Activated T-helper 1 cell treated with anti-CD3 and anti-CD28 coated beads, Interleukin-12 subunit alpha, Interleukin-12 subunit beta, Interleukin-2, Interleukin-4 antibody, amounts not matched to agents 30 ng/mL and 10 ng/mL and 1 ng/mL, durations not matched to agents 14 hours and 24 hours and 36 hours (primary cell): ENCODE results near the gene SLC34A1. TPM values are rescaled to one million over a fixed set of nuclear protein-coding genes. Genes with fewer than 3 reads are reported as not detected.
"Not testable (repeated sequence)": the region's sequence is repeated elsewhere in the genome, so short reads cannot be mapped to it uniquely, and the experiment has no call there.

Experiments used
- DNase-seq: peaks from one replicate; pipeline ENCODE4 v3.0.0; 2021; ENCODE audit warnings: low spot score
- H3K27ac Mint-ChIP-seq: one replicate; pipeline ENCODE4 v1.8.0; 2021; ENCODE audit warnings: mild to moderate bottlenecking, mixed read lengths
- H3K27me3 Mint-ChIP-seq: one replicate; pipeline ENCODE4 v1.8.0; 2022; ENCODE audit warnings: mild to moderate bottlenecking, moderate library complexity, mixed read lengths; ENCODE audit not compliant: insufficient read depth
- H3K36me3 Mint-ChIP-seq: one replicate; pipeline ENCODE4 v1.8.0; 2021; ENCODE audit warnings: low read depth, mixed read lengths
- H3K4me1 Mint-ChIP-seq: one replicate; pipeline ENCODE4 v1.8.0; 2021; ENCODE audit warnings: low read depth, mixed read lengths
- H3K4me3 Mint-ChIP-seq: one replicate; pipeline ENCODE4 v1.8.0; 2021; ENCODE audit warnings: mild to moderate bottlenecking, moderate library complexity, mixed read lengths
- H3K9me3 Mint-ChIP-seq: one replicate; pipeline ENCODE4 v1.8.0; 2021; ENCODE audit warnings: mixed read lengths
- intact Hi-C: fragments of 100-400 bp; cut with micrococcal nuclease; formaldehyde crosslinking; loops from one replicate; pipeline ENCODE4 v1.15.1; 2024
- total RNA-seq: library from RNA; stranded (reverse); gene quantifications from 2 replicates; pipeline ENCODE4 v1.2.3, GENCODE V29; 2022

Gene SLC34A1
- total RNA-seq: 0.26 TPM in 1 of 2 replicates, not detected in the other

GRCh38 chr5:177384134-177384533 is at the start of gene SLC34A1:
TSS of gene SLC34A1 (plus strand) at chr5:177384434. CDS start at chr5:177385742, 1,308 bp downstream.
- Mint-ChIP-seq H3K9me3 (no peaks in the 10 kb centered on the region), H3K4me3 (no peak within 1 kb of the TSS), H3K27me3 (peaks cover 14% of the 10 kb centered on the region), H3K27ac (no peak within 1 kb of the TSS), H3K4me1 (peaks cover 29% of the 10 kb centered on the region), H3K36me3 (no peaks in the 10 kb centered on the region)
- intact Hi-C loops: no loop called here
- DNase-seq: no peak

GRCh38 chr5:177334781-177335700 is 49.2 kb upstream of the SLC34A1 start:
- Mint-ChIP-seq H3K27ac (no peak overlapping the region), H3K9me3 (no peaks in the 10 kb centered on the region), H3K4me3 (no peak overlapping the region), H3K27me3 (no peaks in the 10 kb centered on the region), H3K36me3 (peaks cover 43% of the 10 kb centered on the region), H3K4me1 (peaks cover 8% of the 10 kb centered on the region)
- no peak for DNase-seq
- intact Hi-C loops: no loop called here

GRCh38 chr5:177335701-177336065 is 48.6 kb upstream of the SLC34A1 start:
- Mint-ChIP-seq H3K9me3 (no peaks in the 10 kb centered on the region), H3K4me3 (no peak overlapping the region), H3K36me3 (peaks cover 39% of the 10 kb centered on the region), H3K27me3 (no peaks in the 10 kb centered on the region), H3K27ac (no peak overlapping the region), H3K4me1 (peaks cover 10% of the 10 kb centered on the region)
- no peak for DNase-seq
- intact Hi-C loops: no loop called here

- peaks cover 39% of the 10 kb centered on the region for H3K36me3 Mint-ChIP-seq
- DNase-seq: no peak
- H3K27ac Mint-ChIP-seq: no peak overlapping the region
- intact Hi-C loops: no loop called here
- no peaks in the 10 kb centered on the region for H3K27me3 Mint-ChIP-seq
- no peaks in the 10 kb centered on the region for H3K9me3 Mint-ChIP-seq
- peaks cover 10% of the 10 kb centered on the region for H3K4me1 Mint-ChIP-seq
- H3K4me3 Mint-ChIP-seq: no peak overlapping the region
Observed at GRCh38 chr5:177336112-177336511, 48.1 kb upstream of the SLC34A1 start.

- intact Hi-C loops: no loop called here
- no peak overlapping the region for H3K27ac Mint-ChIP-seq
- H3K9me3 Mint-ChIP-seq: no peaks in the 10 kb centered on the region
- no peaks in the 10 kb centered on the region for H3K27me3 Mint-ChIP-seq
- H3K4me3 Mint-ChIP-seq: no peak overlapping the region
- DNase-seq: no peak
- H3K4me1 Mint-ChIP-seq: peaks cover 10% of the 10 kb centered on the region
- peaks cover 46% of the 10 kb centered on the region for H3K36me3 Mint-ChIP-seq
Observed at GRCh38 chr5:177336603-177337494, 47.4 kb upstream of the SLC34A1 start.

GRCh38 chr5:177338251-177339106 is 45.8 kb upstream of the SLC34A1 start:
- intact Hi-C loops: no loop called here
- H3K9me3 Mint-ChIP-seq: no peaks in the 10 kb centered on the region
- no peaks in the 10 kb centered on the region for H3K27me3 Mint-ChIP-seq
- peaks cover 50% of the 10 kb centered on the region for H3K36me3 Mint-ChIP-seq
- DNase-seq: no peak
- peaks cover 10% of the 10 kb centered on the region for H3K4me1 Mint-ChIP-seq
- H3K27ac Mint-ChIP-seq: no peak overlapping the region
- H3K4me3 Mint-ChIP-seq: no peak overlapping the region

GRCh38 chr5:177339107-177339638 is 45.1 kb upstream of the SLC34A1 start:
- DNase-seq: no peak
- Mint-ChIP-seq H3K36me3 (peaks cover 44% of the 10 kb centered on the region), H3K4me3 (no peak overlapping the region), H3K9me3 (no peaks in the 10 kb centered on the region), H3K27ac (peak overlapping the region; percentile 35), H3K27me3 (no peaks in the 10 kb centered on the region), H3K4me1 (peaks cover 10% of the 10 kb centered on the region)
- intact Hi-C loops: no loop called here

GRCh38 chr5:177343000-177343399 is 41.2 kb upstream of the SLC34A1 start:
- peaks cover 28% of the 10 kb centered on the region for H3K4me1 Mint-ChIP-seq
- H3K27me3 Mint-ChIP-seq, intact Hi-C loops, DNase-seq, H3K27ac Mint-ChIP-seq, H3K9me3 Mint-ChIP-seq, H3K4me3 Mint-ChIP-seq: not testable (repeated sequence)
- peaks cover 39% of the 10 kb centered on the region for H3K36me3 Mint-ChIP-seq

GRCh38 chr5:177343777-177344176 is 40.5 kb upstream of the SLC34A1 start:
- no peak overlapping the region for H3K27ac Mint-ChIP-seq
- intact Hi-C loops: no loop called here
- H3K9me3 Mint-ChIP-seq: no peaks in the 10 kb centered on the region
- H3K27me3 Mint-ChIP-seq: no peaks in the 10 kb centered on the region
- no peak for DNase-seq
- peaks cover 28% of the 10 kb centered on the region for H3K4me1 Mint-ChIP-seq
- H3K36me3 Mint-ChIP-seq: peaks cover 39% of the 10 kb centered on the region
- no peak overlapping the region for H3K4me3 Mint-ChIP-seq

GRCh38 chr5:177344891-177345290 is 39.3 kb upstream of the SLC34A1 start:
- no peaks in the 10 kb centered on the region for H3K27me3 Mint-ChIP-seq
- no peak overlapping the region for H3K4me3 Mint-ChIP-seq
- intact Hi-C loops: no loop called here
- H3K36me3 Mint-ChIP-seq: peaks cover 39% of the 10 kb centered on the region
- DNase-seq: no peak
- H3K4me1 Mint-ChIP-seq: peaks cover 32% of the 10 kb centered on the region
- no peaks in the 10 kb centered on the region for H3K9me3 Mint-ChIP-seq
- H3K27ac Mint-ChIP-seq: no peak overlapping the region

GRCh38 chr5:177346820-177347219 is 37.4 kb upstream of the SLC34A1 start:
- intact Hi-C loops: no loop called here
- Mint-ChIP-seq H3K27me3 (no peaks in the 10 kb centered on the region), H3K36me3 (peaks cover 29% of the 10 kb centered on the region), H3K4me1 (peaks cover 39% of the 10 kb centered on the region), H3K9me3 (no peaks in the 10 kb centered on the region), H3K27ac (no peak overlapping the region), H3K4me3 (no peak overlapping the region)
- DNase-seq: no peak

GRCh38 chr5:177347699-177348098 is 36.5 kb upstream of the SLC34A1 start:
- H3K27ac Mint-ChIP-seq: no peak overlapping the region
- peaks cover 43% of the 10 kb centered on the region for H3K4me1 Mint-ChIP-seq
- H3K9me3 Mint-ChIP-seq: no peaks in the 10 kb centered on the region
- H3K36me3 Mint-ChIP-seq: peaks cover 25% of the 10 kb centered on the region
- no peak overlapping the region for H3K4me3 Mint-ChIP-seq
- DNase-seq: no peak
- intact Hi-C loops: no loop called here
- no peaks in the 10 kb centered on the region for H3K27me3 Mint-ChIP-seq
